ENCODE results near the gene SALL3.

GRCh38 chr18:79030680-79031079 lies 51.1 kb downstream of the SALL3 start:
- TF ChIP-seq CTCF (IDR thresholded peaks at IDR 0.05): no peak
- no peak for TF ChIP-seq POLR2AphosphoS5 (IDR thresholded peaks at IDR 0.05)
- TF ChIP-seq POLR2A (IDR thresholded peaks at IDR 0.05): no peak
- no peak for TF ChIP-seq EP300 (IDR thresholded peaks at IDR 0.05)
